Measurements from ENCODE around the gene HYAL1.

The HYAL1 gene

GRCh38 chr3:50345586-50346234 is 42.3 kb upstream of the HYAL1 start, which contains the start of gene ZMYND10:
TSS of gene ZMYND10 (minus strand) at chr3:50345732. CDS start at chr3:50345579, 153 bp downstream.
- peak within 1 kb of the TSS; percentile 42 for H3K4me3 ChIP-seq (ENCODE audit: control insufficient read depth, low read depth, low read length)
- peak; percentile 59 for DNase-seq (ENCODE audit: low read depth)
- no peak for TF ChIP-seq CTCF (conservative IDR thresholded peaks at IDR 0.05; ENCODE audit: control insufficient read depth, insufficient read depth, low read depth, low read length)

- DNase-seq (ENCODE audit: low read depth): no peak
- no peak for TF ChIP-seq CTCF (conservative IDR thresholded peaks at IDR 0.05; ENCODE audit: control insufficient read depth, insufficient read depth, low read depth, low read length)
- peak overlapping the region; percentile 42 for H3K4me3 ChIP-seq (ENCODE audit: control insufficient read depth, low read depth, low read length)
Measured at GRCh38 chr3:50345008-50345407, 41.6 kb upstream of the HYAL1 start.

- TF ChIP-seq CTCF (conservative IDR thresholded peaks at IDR 0.05; ENCODE audit: control insufficient read depth, insufficient read depth, low read depth, low read length): no peak
- no peak for DNase-seq (ENCODE audit: low read depth)
- H3K4me3 ChIP-seq (ENCODE audit: control insufficient read depth, low read depth, low read length): no peak overlapping the region
Measured at GRCh38 chr3:50342813-50343633, 39.6 kb upstream of the HYAL1 start.

- TF ChIP-seq CTCF (conservative IDR thresholded peaks at IDR 0.05; ENCODE audit: control insufficient read depth, insufficient read depth, low read depth, low read length): no peak
- no peak for DNase-seq (ENCODE audit: low read depth)
- H3K4me3 ChIP-seq (ENCODE audit: control insufficient read depth, low read depth, low read length): peak overlapping the region; percentile 79
Measured at GRCh38 chr3:50341996-50342650, 38.7 kb upstream of the HYAL1 start.

- no peak for TF ChIP-seq CTCF (conservative IDR thresholded peaks at IDR 0.05; ENCODE audit: control insufficient read depth, insufficient read depth, low read depth, low read length)
Measured at GRCh38 chr3:50341537-50341936, 38.2 kb upstream of the HYAL1 start.

GRCh38 chr3:50340448-50341329 is 37.3 kb upstream of the HYAL1 start, which contains the start of gene RASSF1:
TSS of gene RASSF1 (minus strand) at chr3:50340836. CDS start at chr3:50340805, 31 bp downstream.
- DNase-seq (ENCODE audit: low read depth): peak; percentile 66
- TF ChIP-seq CTCF (conservative IDR thresholded peaks at IDR 0.05; ENCODE audit: control insufficient read depth, insufficient read depth, low read depth, low read length): no peak
- H3K4me3 ChIP-seq (ENCODE audit: control insufficient read depth, low read depth, low read length): peak within 1 kb of the TSS; percentile 79

More at GRCh38 chr3:50341537-50341936, 38.2 kb upstream of the HYAL1 start:
- H3K4me3 ChIP-seq (ENCODE audit: control insufficient read depth, low read depth, low read length): peak overlapping the region; percentile 79
- no peak for DNase-seq (ENCODE audit: low read depth)

Measured in fibroblast of mammary gland (primary cell).